HG02970 (cell line): ENCODE measurements around the gene CEP170B.

ENCODE experiments used
- ATAC-seq: cut with Tn5 transposase; IDR thresholded peaks from one replicate; pipeline ENCODE4 v1.9.1; 2021; ENCODE audit warnings: mild to moderate bottlenecking, moderate library complexity, moderate number of reproducible peaks; ENCODE audit not compliant: unreplicated experiment, low FRiP score

The CEP170B gene

DNA sequence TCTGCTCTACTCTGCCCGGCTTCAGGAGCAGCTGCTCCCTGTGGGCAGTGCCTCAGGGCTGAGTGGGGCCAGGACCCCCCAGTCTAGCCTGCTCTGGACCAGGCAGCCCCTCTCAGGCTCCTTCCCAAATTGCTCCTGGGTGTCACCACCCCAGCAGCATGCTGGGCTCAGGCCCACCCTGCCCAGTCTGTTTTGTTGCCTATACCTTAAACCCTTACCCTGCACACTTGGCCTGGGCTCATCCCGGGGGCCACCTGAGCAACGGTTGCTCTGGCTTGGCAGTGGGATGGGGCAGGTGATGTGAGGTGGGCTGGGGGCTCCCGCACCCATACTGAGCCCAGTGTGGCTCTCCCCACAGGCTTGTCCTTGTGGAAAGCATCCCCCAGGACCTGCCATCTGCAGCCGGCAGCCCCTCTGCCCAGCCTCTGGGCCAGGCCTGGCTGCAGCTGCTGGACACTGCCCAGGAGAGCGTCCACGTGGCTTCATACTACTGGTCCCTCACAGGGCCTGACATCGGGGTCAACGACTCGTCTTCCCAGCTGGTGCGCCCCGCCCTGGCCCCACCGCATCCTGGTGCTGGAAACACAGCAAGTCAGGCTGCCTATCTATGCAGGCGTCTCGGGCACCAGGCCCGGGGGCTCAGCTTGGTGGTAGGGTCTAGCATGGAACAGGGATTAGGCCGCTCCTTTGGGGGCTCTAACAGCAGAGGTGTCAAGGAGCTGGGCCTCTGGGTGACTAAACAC, 63.5 kb downstream of the CEP170B start:
- no peak for ATAC-seq

- ATAC-seq = no peak
These were observed 64.5 kb downstream of the CEP170B start for GRCh38 chr14:104929268-104930230.

DNA sequence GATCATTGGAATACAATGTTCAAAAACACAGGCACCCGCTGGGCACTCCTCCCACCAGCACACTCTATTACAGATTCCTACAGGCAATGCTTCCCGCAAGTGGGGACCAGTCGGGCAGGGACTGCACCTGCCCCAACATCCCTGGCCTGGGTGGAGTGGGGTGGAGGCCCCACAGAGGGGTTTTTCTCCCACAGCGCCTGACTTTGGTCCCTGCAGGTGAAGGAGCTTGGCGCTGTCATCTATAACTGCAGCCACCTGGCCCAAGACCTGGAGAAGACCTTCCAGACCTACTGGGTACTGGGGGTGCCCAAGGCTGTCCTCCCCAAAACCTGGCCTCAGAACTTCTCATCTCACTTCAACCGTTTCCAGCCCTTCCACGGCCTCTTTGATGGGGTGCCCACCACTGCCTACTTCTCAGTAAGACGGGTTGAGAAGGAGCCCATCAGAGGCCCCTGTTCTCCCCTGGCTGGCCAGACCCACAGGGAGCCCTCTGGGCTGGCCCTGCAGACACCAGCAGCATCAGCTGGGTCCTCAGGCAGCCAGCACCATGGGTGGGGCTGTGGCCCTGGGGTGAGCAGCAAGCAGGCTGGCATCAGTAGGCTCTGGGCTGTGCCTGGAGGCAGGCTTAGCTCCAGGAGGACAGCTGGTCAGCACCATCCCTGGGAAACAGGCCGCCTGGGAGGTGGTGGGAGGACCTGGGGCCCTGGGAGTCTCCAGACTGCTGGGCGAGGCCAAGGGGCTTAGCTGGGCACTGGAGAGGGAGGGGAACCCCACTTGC, 65.6 kb downstream of the CEP170B start:
- ATAC-seq = no peak

- ATAC-seq = no peak
These were observed 66.3 kb downstream of the CEP170B start for GRCh38 chr14:104931304-104931770.

- no peak for ATAC-seq
These were observed 67.0 kb downstream of the CEP170B start for GRCh38 chr14:104931771-104932675.

GRCh38 chr14:104932676-104933631, 67.9 kb downstream of the CEP170B start:
- ATAC-seq = no peak

DNA sequence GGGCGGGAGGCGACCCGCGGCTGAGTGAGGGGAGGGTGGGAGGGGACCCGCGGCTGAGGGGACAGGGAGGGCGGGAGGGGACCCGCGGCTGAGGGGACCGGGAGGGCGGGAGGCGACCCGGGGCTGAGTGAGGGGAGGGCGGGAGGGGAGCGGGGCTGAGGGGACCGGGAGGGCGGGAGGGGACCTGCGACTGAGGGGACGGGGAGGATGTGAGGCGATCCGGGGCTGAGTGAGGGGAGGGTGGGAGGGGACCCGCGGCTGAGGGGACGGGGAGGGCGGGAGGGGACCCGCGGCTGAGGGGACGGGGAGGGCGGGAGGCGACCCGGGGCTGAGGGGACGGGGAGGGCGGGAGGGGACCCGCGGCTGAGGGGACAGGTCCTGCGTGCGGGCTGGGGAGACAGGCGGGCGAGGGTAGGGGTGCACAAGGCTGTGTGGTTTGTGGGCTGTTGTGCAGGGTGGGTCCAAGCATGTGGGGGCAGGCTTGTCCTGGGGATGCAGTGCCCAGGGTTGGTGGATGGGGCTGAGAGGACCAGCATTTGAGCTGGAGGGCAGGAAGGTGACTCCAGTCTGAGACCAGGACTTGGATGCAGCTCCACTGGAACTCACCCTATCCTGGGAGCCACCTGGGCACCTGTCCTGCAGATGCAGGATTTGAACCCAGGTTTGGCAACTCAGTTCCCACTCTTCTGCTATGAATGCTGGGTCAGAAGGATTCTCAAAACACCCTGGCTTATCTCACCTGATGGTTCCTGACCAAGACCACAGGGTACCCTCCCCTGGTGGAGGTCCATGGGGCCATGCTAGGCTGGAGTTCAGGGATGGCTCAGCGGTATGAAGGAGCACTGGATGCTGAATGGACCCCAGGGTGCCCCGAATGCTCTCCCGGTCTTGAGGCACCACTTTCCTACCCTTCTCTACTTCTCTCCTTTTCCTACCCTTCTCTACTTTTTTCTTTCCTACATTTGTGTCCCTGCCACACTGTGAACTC, 69.0 kb downstream of the CEP170B start:
- ATAC-seq = no peak

DNA sequence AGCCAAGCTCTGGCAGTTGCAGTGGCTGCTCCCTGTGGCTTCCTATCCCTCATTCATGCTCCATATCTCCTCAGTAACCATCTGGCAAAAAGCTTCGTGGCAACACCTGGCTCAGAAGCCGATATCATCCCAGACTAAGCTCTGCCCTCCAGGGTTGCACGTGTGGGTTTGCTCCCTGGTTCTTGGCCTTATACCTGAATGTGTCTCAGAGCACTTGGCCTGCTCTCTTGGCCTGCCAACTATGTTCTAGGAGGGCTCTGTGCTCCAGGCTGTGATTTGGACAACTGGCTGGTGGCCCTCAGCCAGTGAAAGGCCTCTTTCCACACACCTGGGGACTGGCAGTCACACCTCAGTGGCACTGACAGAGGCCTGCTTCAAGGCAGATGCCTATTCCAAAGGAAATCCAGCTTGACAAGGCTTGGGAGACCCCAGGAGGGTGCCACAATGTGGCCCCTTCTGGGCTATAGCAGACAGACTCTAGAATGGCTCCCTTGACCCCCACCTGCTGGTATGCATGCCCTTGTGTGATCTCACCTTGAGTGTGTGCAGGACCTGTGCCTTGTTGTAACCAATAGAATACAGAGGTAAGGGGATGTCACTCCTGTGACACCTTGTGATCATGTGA, 70.1 kb downstream of the CEP170B start:
- no peak for ATAC-seq

DNA sequence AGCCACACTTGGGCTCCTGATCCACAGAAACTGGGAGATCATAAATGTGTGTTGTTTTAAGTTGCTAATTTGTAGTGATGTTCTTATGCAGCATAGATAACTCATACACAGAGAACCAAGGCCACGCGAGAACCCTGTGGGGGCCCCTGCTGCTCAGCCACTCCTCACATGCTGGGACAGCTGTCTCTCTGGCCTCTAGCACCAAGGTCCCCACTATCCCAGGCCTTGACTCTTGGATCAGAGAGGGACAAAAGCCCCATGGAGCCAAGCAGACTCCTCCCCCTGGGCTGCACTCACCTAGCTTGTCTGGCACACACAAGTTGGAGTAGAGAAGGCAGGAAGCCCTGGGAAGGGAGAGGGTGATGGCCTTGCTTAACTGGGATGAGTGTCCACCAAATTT, 70.9 kb downstream of the CEP170B start:
- no peak for ATAC-seq

GRCh38 chr14:104936361-104937155, 71.5 kb downstream of the CEP170B start:
- no peak for ATAC-seq

DNA sequence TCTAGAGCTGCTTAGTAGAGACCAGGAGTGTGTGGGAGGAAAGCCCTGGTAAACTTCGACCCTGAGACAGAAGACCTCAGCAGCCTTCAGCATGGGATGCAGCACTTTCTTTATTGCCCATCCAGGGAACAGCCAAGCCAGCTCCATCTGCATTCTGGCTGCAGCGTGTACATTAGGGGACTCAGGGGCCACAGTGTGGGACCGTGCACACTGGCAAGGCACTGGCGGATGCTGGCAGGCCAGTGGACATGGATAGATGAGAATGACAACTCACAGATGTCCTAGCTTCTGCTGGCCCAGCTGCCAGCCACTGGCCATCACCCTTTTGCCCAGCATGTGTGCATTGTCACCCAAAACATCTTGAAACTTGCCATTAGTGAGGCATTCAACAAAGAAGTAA, 72.1 kb downstream of the CEP170B start:
- ATAC-seq = no peak

DNA sequence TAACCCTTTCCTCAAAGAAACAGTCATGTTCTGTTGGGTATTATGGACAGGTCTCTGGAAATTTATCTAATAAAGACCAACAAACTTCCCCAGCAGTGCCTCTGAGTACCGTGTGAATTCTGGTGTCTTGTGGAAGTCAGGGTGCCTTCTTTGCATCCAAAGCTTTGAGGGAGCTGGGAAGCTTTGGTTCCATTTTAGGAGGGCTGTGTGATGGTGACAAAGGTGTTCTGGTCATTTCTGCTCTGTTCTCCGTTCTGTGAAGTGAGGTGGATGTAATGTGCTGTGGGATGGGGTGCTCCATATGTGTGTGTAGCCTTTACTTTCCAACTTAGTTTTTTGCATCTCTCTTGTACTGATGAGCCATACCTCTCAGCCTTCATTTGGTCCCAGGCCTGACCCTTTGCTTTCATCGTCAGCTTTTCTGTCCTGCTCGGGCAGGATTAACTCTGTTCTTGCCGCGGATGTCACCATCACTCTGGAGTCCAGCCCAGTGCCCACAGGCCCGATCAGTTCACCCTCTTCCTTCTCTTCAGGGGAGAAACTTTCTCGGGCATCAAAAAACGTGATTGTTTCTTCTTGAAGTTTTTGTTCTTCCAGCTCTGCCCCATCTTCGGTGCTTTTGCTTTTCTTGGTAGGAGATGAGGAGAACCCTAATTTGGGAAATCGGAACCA, 72.8 kb downstream of the CEP170B start:
- no peak for ATAC-seq

DNA sequence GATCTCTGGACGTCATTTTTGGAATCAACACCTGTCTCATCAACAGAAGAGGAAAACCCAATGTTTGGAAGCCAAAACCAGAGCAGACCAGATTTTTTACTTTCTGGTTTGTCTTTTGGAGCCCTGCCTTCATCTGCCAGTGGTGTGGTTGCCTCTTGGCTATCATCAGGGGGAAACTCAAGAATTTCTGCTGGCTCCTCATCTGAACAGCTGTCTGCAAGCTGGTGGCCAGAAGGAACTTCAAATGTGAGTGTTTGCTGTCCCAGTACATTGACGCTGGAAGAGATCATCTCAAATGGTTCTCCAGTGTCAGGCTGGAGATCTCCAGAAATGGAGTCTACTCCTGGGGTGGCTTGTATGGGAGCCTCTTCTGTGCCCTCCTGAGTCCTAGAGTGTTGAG, 73.4 kb downstream of the CEP170B start:
- no peak for ATAC-seq

DNA sequence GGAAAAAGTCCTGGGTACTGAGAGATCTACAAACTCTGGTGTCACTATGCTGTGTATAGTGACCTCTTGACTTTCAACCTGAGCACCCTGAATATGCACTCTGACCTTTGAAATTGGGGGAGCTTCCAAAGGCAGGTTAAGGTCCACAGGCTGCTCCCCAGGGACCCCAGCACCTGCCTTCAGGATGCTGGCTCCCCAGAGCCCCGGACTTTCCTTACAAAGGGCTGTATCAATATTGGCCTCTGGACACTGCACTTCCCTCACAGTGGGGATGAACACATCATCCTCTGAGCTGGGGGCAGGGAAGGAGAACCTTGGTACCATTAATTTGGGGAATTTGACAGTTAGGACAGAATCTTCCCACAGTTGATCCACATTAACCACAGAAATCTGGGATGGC, 73.9 kb downstream of the CEP170B start:
- no peak for ATAC-seq

GRCh38 chr14:104939666-104940410, 74.8 kb downstream of the CEP170B start:
- ATAC-seq = no peak
